ENCODE measurements around the gene VWCE. TPM values are rescaled to one million over a fixed set of nuclear protein-coding genes. Genes with fewer than 3 reads are reported as not detected.
A peak's percentile ranks its signal among the peaks of the same experiment; 100 is the strongest.

The VWCE gene
- total RNA-seq, 1 experiment from 2014 or later = not detected

DNA sequence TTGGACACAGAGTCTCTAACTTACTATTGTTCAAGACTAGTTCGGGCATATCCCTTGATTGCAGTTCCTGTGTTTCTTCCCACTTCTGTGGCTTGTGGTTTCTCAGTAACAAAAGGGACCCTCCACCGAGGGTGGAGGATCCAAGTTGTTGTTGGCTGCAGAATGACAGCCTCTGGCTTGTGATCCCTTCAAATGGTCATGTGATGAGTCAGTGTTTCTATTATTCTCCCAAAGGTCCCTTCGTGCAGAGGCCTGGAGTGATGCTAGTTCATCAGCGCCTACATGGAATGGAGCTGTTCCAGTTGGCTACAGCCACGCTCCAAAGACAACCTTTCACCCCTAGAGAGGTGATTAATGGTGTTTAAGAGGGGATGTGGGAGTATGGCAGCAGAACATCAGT, 2.6 kb upstream of the VWCE start:
- peak; percentile 89 for DNase-seq
- no peak overlapping the region for H3K4me3 ChIP-seq
- H3K36me3 ChIP-seq = peaks cover 41% of the 10 kb centered on the region
- no peaks in the 10 kb centered on the region for H3K9me3 ChIP-seq
- H3K27me3 ChIP-seq = no peaks in the 10 kb centered on the region

DNA sequence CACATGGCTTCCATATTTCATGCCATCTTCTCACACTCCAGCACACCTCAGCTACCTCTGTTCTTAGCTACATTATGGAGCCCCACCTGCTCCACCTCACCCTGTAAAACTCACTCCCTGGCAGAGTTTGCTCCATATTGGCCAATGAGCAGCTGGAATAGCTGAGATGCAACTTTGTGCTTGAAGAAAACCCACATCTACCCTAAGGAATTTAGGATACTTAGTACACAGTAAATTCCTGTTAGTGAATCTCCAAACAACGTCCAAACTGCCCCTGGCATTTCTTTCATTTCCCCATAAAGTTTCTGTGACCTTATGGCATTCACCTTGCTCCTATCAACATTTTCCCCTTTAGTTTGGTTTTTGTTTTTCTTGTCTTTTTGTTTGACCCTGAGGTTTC, 2.2 kb upstream of the VWCE start:
- H3K9me3 ChIP-seq = no peaks in the 10 kb centered on the region
- H3K4me3 ChIP-seq = no peak overlapping the region
- H3K27me3 ChIP-seq = no peaks in the 10 kb centered on the region
- DNase-seq = peak; percentile 24
- peaks cover 37% of the 10 kb centered on the region for H3K36me3 ChIP-seq

DNA sequence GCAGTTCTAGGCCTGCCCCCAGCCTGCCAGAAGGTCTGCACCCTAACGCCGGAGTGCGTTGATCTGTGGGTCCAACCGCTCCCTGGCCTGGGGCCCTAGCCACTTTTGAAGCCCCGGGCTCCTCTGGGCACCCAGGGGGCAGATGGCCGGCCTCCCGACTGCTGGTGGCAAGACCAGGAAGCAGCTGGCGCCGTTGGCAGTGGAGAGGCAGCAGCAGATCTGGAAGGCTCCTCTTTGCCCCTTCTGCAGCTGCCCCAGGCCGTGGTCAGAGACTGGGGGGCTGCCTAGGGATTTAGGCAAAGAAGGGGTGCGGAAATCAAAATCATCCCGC, 445 bp upstream of the VWCE start:
- Histone ChIP-seq H3K4me3 (no peak overlapping the region), H3K27me3 (no peaks in the 10 kb centered on the region), H3K36me3 (peaks cover 21% of the 10 kb centered on the region), H3K9me3 (no peaks in the 10 kb centered on the region)
- DNase-seq = no peak

DNA sequence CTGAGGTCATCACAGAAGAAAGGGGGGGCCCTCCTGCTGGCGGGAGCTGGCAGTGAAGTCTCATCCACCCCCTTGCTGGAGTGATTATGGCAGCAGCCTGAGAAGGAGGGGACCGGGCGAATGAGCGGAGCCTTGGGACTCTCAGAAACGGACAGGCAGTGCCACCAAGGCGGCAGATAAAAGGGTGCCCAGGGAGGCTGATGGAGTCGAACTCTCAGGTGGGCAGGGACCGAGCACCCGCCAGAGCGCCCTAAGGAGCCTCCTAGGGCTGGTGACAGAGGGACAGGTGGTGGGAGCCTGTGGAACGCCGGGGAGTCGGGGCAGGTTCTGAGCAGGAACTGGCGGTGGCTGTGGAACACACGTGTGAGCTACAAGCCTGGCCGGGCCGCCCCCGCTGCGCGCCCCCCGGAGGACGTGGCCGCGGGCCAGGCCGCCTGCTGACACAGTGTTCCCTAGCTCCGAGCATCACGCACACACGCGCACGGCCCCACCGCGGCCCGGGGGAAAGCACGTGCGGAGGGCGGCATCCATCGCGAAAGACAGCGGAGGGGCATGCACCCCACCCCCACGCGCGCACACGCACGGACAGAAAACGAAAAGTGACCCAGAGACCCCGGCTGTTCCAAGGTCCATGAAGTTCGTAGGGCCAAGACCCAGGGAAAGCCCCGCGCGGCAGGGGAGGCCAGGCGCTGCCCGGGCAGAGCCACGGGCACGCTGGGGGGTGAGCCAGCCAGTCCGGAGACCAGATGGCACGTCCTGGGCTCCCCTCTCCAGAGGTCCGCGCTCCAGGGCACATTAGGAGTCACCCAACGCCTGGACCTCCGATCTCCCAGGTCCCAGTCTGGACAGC, 1.0 kb downstream of the VWCE start:
- Histone ChIP-seq H3K36me3 (peaks cover 7% of the 10 kb centered on the region), H3K9me3 (no peaks in the 10 kb centered on the region), H3K27me3 (no peaks in the 10 kb centered on the region), H3K4me3 (peak overlapping the region; percentile 24)
- peak; percentile 43 for DNase-seq

GRCh38 chr11:61292356-61292755, 2.8 kb downstream of the VWCE start:
- H3K4me3 ChIP-seq = no peak overlapping the region
- DNase-seq = no peak
- no peaks in the 10 kb centered on the region for H3K9me3 ChIP-seq
- H3K36me3 ChIP-seq = peaks cover 3% of the 10 kb centered on the region; the same call in 1 of the 2 replicates
- no peaks in the 10 kb centered on the region for H3K27me3 ChIP-seq

GRCh38 chr11:61290905-61291690, 4.0 kb downstream of the VWCE start:
- no peak for DNase-seq
- no peak overlapping the region for H3K4me3 ChIP-seq
- no peaks in the 10 kb centered on the region for H3K9me3 ChIP-seq
- H3K36me3 ChIP-seq = peaks cover 2% of the 10 kb centered on the region
- H3K27me3 ChIP-seq = no peaks in the 10 kb centered on the region

DNA sequence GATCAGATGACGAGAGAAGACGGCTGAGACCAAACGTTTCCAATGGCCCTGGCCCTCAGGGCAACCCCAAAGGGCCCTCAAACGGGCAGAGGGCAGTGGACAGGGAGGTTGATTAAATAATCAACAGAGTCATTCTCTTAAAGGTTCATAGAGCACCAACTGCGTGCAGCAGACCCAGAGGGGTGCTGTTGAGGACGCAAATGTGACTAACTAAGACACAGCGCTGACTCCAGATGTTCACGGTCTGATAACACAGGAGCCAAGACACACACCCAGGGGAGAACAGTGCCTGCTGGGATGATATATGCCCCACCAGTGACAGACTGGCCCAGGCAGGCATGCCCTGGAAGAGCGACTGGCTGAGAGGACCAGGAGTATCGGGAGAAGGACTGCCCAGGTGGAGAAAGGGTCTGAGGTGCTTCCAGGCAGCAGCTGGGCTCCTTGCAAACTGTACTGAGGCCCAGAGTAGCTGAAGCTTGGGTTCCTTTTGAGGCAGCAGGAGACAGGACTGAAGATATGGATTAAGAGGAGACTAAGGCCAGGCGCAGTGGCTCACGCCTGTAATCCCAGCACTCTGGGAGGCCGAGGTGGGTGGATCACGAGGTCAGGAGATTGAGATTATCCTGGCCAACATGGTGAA, 7.7 kb downstream of the VWCE start:
- Histone ChIP-seq H3K9me3 (no peaks in the 10 kb centered on the region), H3K36me3 (peaks cover 3% of the 10 kb centered on the region), H3K4me3 (no peak overlapping the region), H3K27me3 (no peaks in the 10 kb centered on the region)
- no peak for DNase-seq

DNA sequence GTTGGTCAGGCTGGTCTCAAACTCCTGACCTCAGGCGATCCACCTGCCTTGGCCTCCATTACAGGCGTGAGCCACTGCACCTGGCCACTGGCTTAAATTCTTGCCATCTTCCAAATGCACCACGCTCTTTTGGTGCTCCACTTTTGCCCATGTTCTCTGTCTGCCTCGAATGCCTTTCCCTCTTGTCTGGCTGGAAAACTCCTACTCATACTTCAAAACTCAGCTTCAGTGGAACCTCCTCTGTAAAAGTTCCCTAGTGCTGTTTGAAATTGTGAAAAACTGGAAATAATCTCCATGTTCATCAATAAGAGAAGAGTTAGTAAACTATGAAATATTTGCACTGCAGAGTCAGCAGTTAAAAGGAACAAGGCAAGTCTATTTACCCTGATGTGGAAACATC, 11.5 kb downstream of the VWCE start:
- Histone ChIP-seq H3K36me3 (peaks cover 5% of the 10 kb centered on the region), H3K9me3 (no peaks in the 10 kb centered on the region), H3K27me3 (no peaks in the 10 kb centered on the region), H3K4me3 (no peak overlapping the region)
- DNase-seq = no peak

- no peaks in the 10 kb centered on the region for H3K27me3 ChIP-seq
- no peak for DNase-seq
- H3K36me3 ChIP-seq = peaks cover 5% of the 10 kb centered on the region
- H3K9me3 ChIP-seq = no peaks in the 10 kb centered on the region
- H3K4me3 ChIP-seq = no peak overlapping the region
Measured at GRCh38 chr11:61281581-61282250, 13.4 kb downstream of the VWCE start.

GRCh38 chr11:61280883-61281580, 14.1 kb downstream of the VWCE start:
- H3K9me3 ChIP-seq = no peaks in the 10 kb centered on the region
- DNase-seq = no peak
- peaks cover 3% of the 10 kb centered on the region for H3K36me3 ChIP-seq
- H3K27me3 ChIP-seq = no peaks in the 10 kb centered on the region
- H3K4me3 ChIP-seq = no peak overlapping the region

DNA sequence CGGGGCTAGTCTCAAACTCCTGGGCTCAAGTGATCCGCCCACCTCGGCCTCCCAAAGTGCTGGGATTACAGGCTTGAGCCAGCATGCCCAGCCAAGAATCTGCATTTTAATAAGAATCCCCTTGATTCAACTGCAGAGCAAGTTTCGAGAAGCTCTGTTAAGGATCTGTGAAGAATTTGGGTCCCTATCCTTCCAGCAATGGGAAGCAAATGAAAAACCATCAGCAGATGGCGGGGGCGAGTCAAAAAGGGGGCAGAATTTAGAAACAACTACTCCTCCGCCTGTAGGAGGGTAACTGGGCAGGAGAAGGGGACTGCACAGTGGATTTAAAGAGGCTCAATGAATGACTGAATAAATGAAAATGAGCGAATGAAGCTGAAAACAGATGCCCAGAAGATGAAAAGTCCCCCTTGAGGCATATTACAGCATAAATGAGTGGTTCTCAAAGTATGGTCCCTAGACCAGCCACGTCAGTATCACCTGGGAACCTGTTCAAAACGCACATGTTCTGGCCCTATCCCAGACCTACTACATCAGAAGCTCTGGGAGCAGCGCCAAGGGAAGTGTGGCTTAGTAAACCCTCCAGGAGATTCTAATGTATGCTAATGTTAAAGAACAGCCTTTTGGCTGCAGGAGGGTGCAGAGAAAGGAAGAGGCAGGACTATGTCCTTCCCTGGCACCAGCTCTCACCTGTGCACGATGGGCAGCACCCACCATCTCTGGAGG, 15.0 kb downstream of the VWCE start:
- H3K4me3 ChIP-seq = no peak overlapping the region
- peak; percentile 39 for DNase-seq
- H3K9me3 ChIP-seq = no peaks in the 10 kb centered on the region
- 0 out of 2 replicates have a peak, but pooled peaks cover 3% of the 10 kb centered on the region for H3K36me3 ChIP-seq
- no peaks in the 10 kb centered on the region for H3K27me3 ChIP-seq

GRCh38 chr11:61278001-61278470, 17.1 kb downstream of the VWCE start:
- Histone ChIP-seq H3K36me3 (0 out of 2 replicates have a peak, but pooled peaks cover 3% of the 10 kb centered on the region), H3K4me3 (no peak overlapping the region), H3K9me3 (no peaks in the 10 kb centered on the region), H3K27me3 (no peaks in the 10 kb centered on the region)
- no peak for DNase-seq

DNA sequence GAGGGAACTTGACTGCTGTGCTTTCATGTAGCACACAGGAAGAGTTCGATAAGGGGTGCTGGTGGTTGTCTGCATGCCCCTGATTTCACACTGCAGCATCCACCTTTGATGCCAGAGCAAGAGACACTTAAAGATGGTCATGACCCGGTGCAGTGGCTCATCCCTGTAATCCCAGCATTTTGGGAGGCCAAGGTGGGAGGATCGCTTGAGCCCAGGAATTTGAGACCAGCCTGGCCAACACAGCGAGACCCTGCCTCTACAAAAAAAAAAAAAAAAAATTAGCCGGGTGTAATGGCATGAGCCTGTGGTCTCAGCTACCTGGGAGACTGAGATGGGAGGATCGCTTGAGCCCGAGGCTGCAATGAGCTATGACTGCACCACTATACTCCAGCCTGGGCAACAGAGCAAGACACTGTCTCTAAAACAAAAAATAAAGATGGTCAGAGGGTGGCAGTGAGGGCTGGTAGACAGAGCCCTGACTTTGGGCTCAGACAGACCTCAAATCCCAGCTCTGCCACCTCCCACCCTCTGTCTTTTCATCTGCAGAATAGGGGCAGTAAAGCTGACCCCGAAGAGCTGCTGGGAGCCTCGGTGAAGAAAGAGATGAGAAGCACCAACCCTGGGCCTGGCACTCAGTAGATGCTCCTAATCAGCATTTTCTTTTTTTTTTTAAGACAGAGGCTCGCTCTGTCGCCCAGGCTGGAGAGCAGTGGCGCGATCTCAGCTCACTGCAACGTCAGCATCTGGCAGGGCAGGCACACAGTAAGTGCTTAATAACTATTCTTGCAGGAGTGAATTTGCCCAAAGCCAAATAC, 17.7 kb downstream of the VWCE start:
- Histone ChIP-seq H3K36me3 (0 out of 2 replicates have a peak, but pooled peaks cover 3% of the 10 kb centered on the region), H3K27me3 (no peaks in the 10 kb centered on the region), H3K4me3 (no peak overlapping the region), H3K9me3 (no peaks in the 10 kb centered on the region)
- no peak for DNase-seq

DNA sequence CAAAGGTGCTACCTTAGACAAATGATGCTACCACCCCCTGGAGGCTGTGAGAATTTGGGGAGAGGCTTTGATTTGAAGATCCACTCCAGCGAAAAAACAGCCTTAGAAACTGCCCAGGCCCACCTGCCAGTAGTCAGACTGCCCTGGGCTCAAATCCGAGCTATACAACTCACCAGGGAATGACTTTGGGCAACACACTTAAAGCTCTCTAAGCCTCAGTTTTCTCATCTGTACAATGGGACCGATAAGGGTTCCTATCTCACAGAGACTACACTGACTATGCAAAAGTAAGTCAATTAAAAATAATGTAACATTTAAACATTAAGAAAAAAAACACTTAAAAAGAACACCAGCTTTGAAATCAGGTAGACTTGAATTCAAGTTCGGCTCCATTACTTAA, 19.9 kb downstream of the VWCE start:
- H3K9me3 ChIP-seq = no peaks in the 10 kb centered on the region
- 0 out of 2 replicates have a peak, but pooled peaks cover 1% of the 10 kb centered on the region for H3K36me3 ChIP-seq
- no peak overlapping the region for H3K4me3 ChIP-seq
- H3K27me3 ChIP-seq = no peaks in the 10 kb centered on the region
- DNase-seq = no peak

GRCh38 chr11:61274084-61274483, 21.0 kb downstream of the VWCE start:
- Histone ChIP-seq H3K4me3 (no peak overlapping the region), H3K27me3 (no peaks in the 10 kb centered on the region)
- no peak for DNase-seq

More at GRCh38 chr11:61274084-61274483, 21.0 kb downstream of the VWCE start:
- no peaks in the 10 kb centered on the region for H3K9me3 ChIP-seq
- no peaks in the 10 kb centered on the region for H3K36me3 ChIP-seq

Data from MG63 (cell line).